Muscle of leg (tissue), 16 donors: ENCODE data around the gene IRX5. TPM values are rescaled to one million over a fixed set of nuclear protein-coding genes. Genes with fewer than 3 reads are reported as not detected.

Experiments used
- DNase-seq: peaks from one replicate; pipeline ENCODE4 v3.0.0; 2013
- H3K27ac ChIP-seq: one replicate; pipeline ENCODE4 v1.5.1; 2013; ENCODE audit warnings: mild to moderate bottlenecking, low read length, control low read depth
- H3K27me3 ChIP-seq: one replicate; pipeline ENCODE4 v1.6.1; 2013; ENCODE audit warnings: low read length; ENCODE audit not compliant: control insufficient read depth, insufficient read depth
- H3K36me3 ChIP-seq: one replicate; pipeline ENCODE4 v1.6.1; 2013; ENCODE audit warnings: low read length; ENCODE audit not compliant: control insufficient read depth, insufficient read depth
- H3K4me1 ChIP-seq: one replicate; pipeline ENCODE4 v1.6.1; 2013; ENCODE audit warnings: low read length; ENCODE audit not compliant: control insufficient read depth, insufficient read depth
- H3K4me3 ChIP-seq: one replicate; pipeline ENCODE4 v1.5.1; 2013; ENCODE audit warnings: low read length, control low read depth
- H3K9me3 ChIP-seq: replicated peaks from 2 replicates; pipeline ENCODE4 v1.6.1; 2013; ENCODE audit warnings: low read depth, low read length; ENCODE audit not compliant: control insufficient read depth
- WGBS: methylation state at CpG from one replicate; pipeline ENCODE4 v1.1.5; 2013; ENCODE audit warnings: missing lambda C conversion rate; ENCODE audit not compliant: insufficient coverage; 5-methylcytosine and 5-hydroxymethylcytosine counted together
- long read RNA-seq, 11 donors: transcript quantifications; one replicate each; lab custom pipeline, GENCODE V29; 2026
- polyA plus RNA-seq, 8 donors: library from polyadenylated mRNA; unstranded; fragments of 120-200 nt; gene quantifications; one replicate each; pipeline versions ENCODE4 v1.2.1 to v1.2.3, GENCODE V29; 2013; ENCODE audit warnings: inconsistent platforms in 1 of 8, low replicate concordance in 1 of 8; ENCODE audit not compliant: insufficient read length in 8 of 8, insufficient read depth in 1 of 8
- total RNA-seq: library from RNA; stranded (reverse); fragments of 120-200 nt; gene quantifications from one replicate; pipeline ENCODE4 v1.2.4, GENCODE V29; 2013

IRX5 gene
- total RNA-seq (0.35 TPM), polyA plus RNA-seq (1 to 10 TPM in 2 of 8 donors, under 1 TPM in 6; 0.15 to 3.3 (median 0.56) TPM)
- long read RNA-seq, donor 1: 0 reads
- long read RNA-seq, donor 2: 0 reads
- long read RNA-seq, donor 3: 0 reads
- long read RNA-seq, donor 4: 0 reads
- long read RNA-seq, donor 5, partial matches to known transcripts: 0 of 1 reads
- long read RNA-seq, donor 5, other reads (novel, unspliced or antisense): 0 of 1 reads
- long read RNA-seq, donor 6, partial matches to known transcripts: 0 of 1 reads
- long read RNA-seq, donor 6, other reads (novel, unspliced or antisense): 0 of 1 reads
- long read RNA-seq, donor 7: 0 reads
- long read RNA-seq, donor 8: 0 reads
- long read RNA-seq, donor 9: 0 reads
- long read RNA-seq, donor 10: 0 reads
- long read RNA-seq, donor 11: 0 reads

DNA sequence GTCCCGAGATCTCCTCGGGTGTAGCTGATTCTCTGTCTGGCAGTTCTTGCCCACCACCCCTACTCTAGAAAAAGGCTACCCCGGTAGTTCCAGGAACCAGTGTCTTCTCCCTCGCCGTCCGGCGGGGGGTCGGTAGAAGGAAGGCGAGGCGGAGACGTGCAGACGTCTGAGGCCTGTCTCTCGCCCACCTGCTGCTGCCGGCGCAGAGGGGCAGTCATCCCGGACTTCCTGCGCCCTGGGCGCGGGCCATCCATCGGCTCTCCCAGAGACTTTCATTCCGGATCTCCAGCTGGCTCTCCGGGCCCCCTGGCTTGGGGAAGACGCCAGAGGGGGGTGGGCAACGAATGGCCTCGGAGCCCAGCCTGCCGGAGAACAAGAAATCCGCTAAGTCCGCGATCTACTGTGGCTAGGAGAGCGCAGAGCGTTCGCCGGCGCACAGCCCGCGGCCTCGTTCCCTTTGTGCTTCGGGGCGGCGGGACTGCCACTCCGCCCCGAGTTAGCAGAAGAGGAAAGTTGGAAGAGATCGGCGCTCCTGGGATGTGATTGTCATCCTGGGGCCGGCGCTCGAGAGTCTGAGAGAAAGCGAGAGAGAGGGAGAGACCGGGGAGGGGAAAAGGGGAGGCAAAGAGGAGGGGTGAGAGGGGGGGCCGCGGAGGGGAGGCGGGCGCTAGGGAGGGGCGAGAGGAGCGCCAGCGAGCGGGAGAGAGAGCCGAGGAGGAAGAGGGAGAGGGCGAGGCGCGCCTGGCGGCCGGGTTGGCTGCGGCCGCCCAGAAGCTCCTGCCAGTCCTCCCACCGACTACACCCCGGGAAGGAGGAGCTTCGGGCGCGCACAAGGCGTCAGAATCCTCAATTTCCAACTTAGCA is at the start of gene IRX5:
Gene IRX5 (plus strand): TSS at position 861 of the 864 bp plus-strand sequence. CDS start 334 bp downstream, outside the sequence.
- Histone ChIP-seq H3K4me1 (peaks cover 36% of the 10 kb centered on the region), H3K4me3 (peak within 1 kb of the TSS; percentile 55), H3K36me3 (no peaks in the 10 kb centered on the region), H3K27ac (peak within 1 kb of the TSS; percentile 74), H3K9me3 (no peaks in the 10 kb centered on the region), H3K27me3 (peaks cover 50% of the 10 kb centered on the region)
- WGBS: 0% methylated on average over 55 of the region's 71 CpGs
- peak; percentile 97 for DNase-seq

DNA sequence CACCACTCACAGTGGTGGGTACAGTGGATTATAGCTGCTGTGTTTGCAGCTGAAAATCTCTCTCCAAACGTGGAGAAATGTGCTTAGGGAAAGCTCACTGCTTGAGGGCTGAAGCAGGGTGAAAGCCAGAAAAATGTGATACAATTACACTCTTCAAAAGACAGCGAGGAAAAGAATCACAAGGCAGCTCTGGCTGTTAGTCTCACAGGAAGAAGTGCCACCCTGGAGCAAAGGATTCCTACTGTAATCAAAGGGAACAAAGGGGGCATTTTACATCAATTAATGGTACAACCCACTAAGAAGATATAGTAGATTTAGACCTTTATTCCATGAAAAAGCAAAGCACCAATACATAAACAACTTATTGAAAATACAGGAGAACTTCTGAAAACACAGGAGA is 48.1 kb upstream of the IRX5 start:
- no CpG with 5 or more reads among the region's 2 CpGs for WGBS
- H3K27me3 ChIP-seq: no peaks in the 10 kb centered on the region

DNA sequence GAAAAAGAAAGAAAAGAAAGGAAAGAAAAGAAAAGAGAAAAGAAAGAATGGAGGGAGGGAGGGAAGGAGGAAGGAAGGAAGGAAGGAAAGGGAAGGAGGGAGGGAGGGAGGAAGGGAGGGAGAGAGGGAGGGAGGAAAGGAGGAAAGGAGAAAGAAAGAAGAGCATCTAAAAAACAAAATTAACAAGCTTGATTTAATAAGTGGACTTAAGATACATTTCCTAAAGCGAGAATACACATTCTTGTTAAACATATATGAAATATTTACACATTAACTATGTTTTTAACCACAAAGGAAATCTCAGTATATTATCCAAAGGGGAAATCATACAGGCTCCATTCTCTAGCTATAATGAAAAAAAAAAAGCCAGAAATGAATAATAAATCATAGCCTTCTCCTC is 47.3 kb upstream of the IRX5 start:
- Histone ChIP-seq H3K9me3 (peaks cover 9% of the 10 kb centered on the region), H3K27me3 (no peaks in the 10 kb centered on the region), H3K27ac (no peak overlapping the region), H3K4me3 (no peak overlapping the region), H3K36me3 (no peaks in the 10 kb centered on the region), H3K4me1 (no peaks in the 10 kb centered on the region)
- no peak for DNase-seq
- WGBS: no CpG with 5 or more reads among the region's 1 CpG

More for the DNA sequence above, 48.1 kb upstream of the IRX5 start:
- DNase-seq: no peak
- no peak overlapping the region for H3K27ac ChIP-seq
- no peaks in the 10 kb centered on the region for H3K4me1 ChIP-seq
- peaks cover 9% of the 10 kb centered on the region for H3K9me3 ChIP-seq
- no peak overlapping the region for H3K4me3 ChIP-seq
- no peaks in the 10 kb centered on the region for H3K36me3 ChIP-seq

DNA sequence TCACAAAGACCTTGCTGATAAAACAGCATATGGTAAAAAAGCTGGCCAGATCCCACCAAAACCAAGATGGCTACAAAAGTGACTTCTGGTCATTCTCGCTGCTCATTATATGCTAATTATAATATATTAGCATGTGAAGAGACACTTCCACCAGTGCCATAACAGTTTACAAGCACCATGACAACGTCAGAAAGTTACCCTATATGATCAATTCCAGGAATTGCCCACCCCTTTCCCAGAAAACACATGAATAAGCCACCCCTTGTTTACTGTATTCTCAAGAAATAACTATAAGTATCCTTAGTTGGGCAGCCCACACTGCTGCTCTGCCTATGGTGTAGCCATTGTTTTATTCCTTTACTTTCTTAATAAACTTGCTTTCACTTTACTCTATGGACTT is 44.6 kb upstream of the IRX5 start:
- WGBS: no CpG with 5 or more reads among the region's 2 CpGs
- H3K4me1 ChIP-seq: no peaks in the 10 kb centered on the region
- DNase-seq: no peak
- H3K27ac ChIP-seq: no peak overlapping the region
- peaks cover 9% of the 10 kb centered on the region for H3K9me3 ChIP-seq
- no peak overlapping the region for H3K4me3 ChIP-seq
- no peaks in the 10 kb centered on the region for H3K27me3 ChIP-seq
- no peaks in the 10 kb centered on the region for H3K36me3 ChIP-seq

DNA sequence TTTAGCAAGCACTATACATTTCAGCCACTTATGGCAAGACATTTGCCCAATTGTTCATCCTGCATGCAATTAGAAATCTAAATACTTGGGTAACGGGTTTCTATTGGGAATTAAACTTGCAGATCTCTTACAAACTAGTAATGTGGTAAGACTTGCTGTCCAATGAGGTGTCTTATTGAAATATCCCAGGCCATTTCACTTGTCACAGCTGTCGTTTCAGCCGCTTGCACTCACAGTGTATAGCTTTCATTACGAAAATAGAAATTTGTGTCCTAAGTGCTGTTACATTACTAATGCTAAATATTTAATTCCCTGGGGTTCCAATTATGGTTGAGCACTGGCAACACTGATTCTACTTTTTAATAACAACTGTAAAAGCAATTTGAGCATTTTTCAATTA is 40.3 kb upstream of the IRX5 start:
- Histone ChIP-seq H3K27ac (no peak overlapping the region), H3K36me3 (no peaks in the 10 kb centered on the region), H3K9me3 (peaks cover 2% of the 10 kb centered on the region), H3K4me3 (no peak overlapping the region), H3K27me3 (no peaks in the 10 kb centered on the region), H3K4me1 (no peaks in the 10 kb centered on the region)
- no CpG with 5 or more reads among the region's 4 CpGs for WGBS
- peak; percentile 12 for DNase-seq

DNA sequence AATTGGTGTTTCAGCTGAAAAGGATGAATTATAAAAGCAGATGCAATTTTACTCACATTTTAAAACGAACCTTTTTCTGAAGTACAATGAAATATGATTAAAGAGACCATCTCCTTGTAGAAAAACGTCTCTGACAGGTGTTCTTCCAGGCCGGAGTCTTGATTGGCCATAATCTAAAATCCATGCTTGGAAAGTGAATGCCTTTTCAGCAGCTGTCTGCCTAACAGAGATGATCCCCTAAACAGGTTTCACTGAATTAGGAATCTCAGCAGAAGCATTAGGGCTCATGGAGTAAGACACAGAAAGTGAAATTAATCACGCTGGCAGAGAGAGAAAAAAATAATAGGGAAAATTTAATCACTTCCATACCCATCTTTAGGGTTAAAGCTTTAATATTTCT is 39.3 kb upstream of the IRX5 start:
- peak; percentile 62 for DNase-seq
- H3K9me3 ChIP-seq: peaks cover 2% of the 10 kb centered on the region
- no peak overlapping the region for H3K27ac ChIP-seq
- 0% methylated on average over 1 of the region's 4 CpGs for WGBS
- no peaks in the 10 kb centered on the region for H3K4me1 ChIP-seq
- no peaks in the 10 kb centered on the region for H3K27me3 ChIP-seq
- no peak overlapping the region for H3K4me3 ChIP-seq
- no peaks in the 10 kb centered on the region for H3K36me3 ChIP-seq

DNA sequence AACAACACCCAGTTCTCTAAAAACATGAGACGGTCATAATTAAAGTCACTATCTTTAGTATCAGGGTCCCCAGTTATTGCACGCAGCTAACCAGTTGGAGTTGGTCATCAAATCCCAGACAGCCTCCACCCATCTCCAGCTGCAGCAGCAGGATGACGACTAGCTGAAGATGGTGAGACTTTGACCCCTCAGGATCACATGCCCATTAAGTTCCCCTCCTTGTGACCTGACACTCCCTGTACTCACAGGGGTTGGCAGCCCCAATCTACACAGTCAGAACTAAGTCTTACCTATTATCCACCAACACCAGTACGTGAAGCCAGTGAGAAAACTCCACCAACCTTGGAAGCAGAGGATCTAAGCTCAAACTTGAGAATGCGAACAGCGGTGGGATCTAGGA is 37.7 kb upstream of the IRX5 start:
- WGBS: 75% methylated on average over 6 of the region's 6 CpGs
- Histone ChIP-seq H3K4me3 (no peak overlapping the region), H3K36me3 (no peaks in the 10 kb centered on the region), H3K9me3 (no peaks in the 10 kb centered on the region), H3K27ac (no peak overlapping the region), H3K27me3 (no peaks in the 10 kb centered on the region), H3K4me1 (no peaks in the 10 kb centered on the region)
- no peak for DNase-seq

DNA sequence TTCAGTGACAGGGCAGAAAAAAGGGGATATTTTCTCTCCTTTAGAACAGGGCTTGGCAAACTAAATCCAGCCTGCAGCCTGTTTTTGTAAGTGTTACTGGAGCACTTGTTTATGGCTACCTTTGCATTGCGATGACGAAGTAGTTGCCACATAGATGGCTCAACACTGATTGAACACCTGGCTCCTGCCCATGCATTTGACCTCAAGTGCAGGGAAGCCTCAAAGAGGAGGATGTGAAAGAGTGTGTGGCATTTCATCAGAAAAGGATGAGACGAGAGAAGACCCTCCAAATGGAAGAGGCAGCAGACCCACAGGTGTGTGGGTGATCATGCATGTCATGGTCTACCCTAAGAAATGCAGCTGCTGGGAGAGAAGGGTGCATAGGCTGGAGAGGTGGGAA is 32.7 kb upstream of the IRX5 start:
- 73% methylated on average over 3 of the region's 3 CpGs for WGBS
- Histone ChIP-seq H3K4me1 (no peaks in the 10 kb centered on the region), H3K36me3 (no peaks in the 10 kb centered on the region), H3K4me3 (no peak overlapping the region), H3K9me3 (no peaks in the 10 kb centered on the region), H3K27ac (no peak overlapping the region), H3K27me3 (no peaks in the 10 kb centered on the region)
- no peak for DNase-seq

DNA sequence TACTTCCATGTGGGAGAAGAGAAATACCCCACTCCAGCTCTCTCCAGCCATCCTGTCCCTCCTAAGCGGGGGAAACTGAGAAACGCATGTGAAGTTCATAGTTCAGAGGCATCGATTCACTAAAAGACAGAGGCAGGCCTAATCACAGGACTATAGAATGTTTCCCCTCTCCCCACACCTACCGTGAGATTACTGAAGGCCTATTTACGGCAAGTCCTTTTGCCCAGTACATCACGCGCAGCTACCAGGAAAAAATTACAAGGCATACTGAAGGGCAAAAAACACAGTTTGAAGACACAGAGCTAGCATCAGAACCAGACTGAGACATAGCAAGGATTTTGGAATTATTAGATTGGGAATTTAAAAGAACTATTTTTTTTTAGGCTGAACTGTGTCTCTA is 29.1 kb upstream of the IRX5 start:
- no peaks in the 10 kb centered on the region for H3K4me1 ChIP-seq
- H3K9me3 ChIP-seq: peaks cover 2% of the 10 kb centered on the region
- no peak overlapping the region for H3K4me3 ChIP-seq
- H3K36me3 ChIP-seq: no peaks in the 10 kb centered on the region
- no peak overlapping the region for H3K27ac ChIP-seq
- H3K27me3 ChIP-seq: no peaks in the 10 kb centered on the region
- DNase-seq: no peak
- WGBS: 100% methylated on average over 4 of the region's 7 CpGs

DNA sequence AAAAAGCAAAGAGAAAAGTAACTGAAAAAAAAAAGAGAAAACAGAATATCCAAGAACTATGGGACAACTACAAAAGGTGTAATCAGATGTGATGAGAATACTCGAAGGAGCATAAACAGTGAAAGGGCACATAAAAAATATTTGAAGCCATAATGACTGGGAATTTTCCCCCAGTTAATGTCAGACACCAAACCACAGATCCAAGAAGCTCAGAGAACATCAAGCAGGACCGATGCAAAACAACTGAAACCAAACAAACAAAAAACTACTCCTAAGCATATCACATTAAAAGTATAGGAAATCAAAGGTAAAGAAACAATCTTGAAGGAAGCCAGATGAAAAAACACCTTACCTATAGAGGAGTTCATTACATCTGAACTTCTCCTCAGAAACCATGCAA is 27.6 kb upstream of the IRX5 start:
- H3K9me3 ChIP-seq: peaks cover 2% of the 10 kb centered on the region
- no peaks in the 10 kb centered on the region for H3K4me1 ChIP-seq
- no peak for DNase-seq
- H3K4me3 ChIP-seq: no peak overlapping the region
- H3K36me3 ChIP-seq: no peaks in the 10 kb centered on the region
- H3K27ac ChIP-seq: no peak overlapping the region
- WGBS: no CpG with 5 or more reads among the region's 2 CpGs
- no peaks in the 10 kb centered on the region for H3K27me3 ChIP-seq
